SK-N-SH treated with all-trans-retinoic acid at 6 μM for 48 hours (cell line): ENCODE results near the gene TMPRSS5.

ENCODE experiments used
- BACH2 ChIP-seq: fragments of 250-450 bp; sonication (Bioruptor Pico); IDR thresholded peaks from 2 replicates; pipeline ENCODE4 v1.9.0; 2021; ENCODE audit warnings: mild to moderate bottlenecking, borderline replicate concordance
- CSDC2 ChIP-seq: fragments of 250-450 bp; sonication (Bioruptor Pico); IDR thresholded peaks from 2 replicates; pipeline ENCODE4 v1.5.0; 2020; ENCODE audit warnings: mild to moderate bottlenecking, moderate library complexity
- GLIS3 ChIP-seq: fragments of 250-450 bp; sonication (Bioruptor Pico); IDR thresholded peaks from 2 replicates; pipeline ENCODE4 v1.5.0; 2020; ENCODE audit warnings: mild to moderate bottlenecking, moderate library complexity
- OSR1 ChIP-seq: fragments of 250-450 bp; sonication (Bioruptor Pico); IDR thresholded peaks from 2 replicates; pipeline ENCODE4 v1.8.0; 2022; ENCODE audit warnings: moderate library complexity, mild to moderate bottlenecking, inconsistent platforms
- POU6F1 ChIP-seq: fragments of 250-450 bp; sonication (Bioruptor Pico); IDR thresholded peaks from 2 replicates; pipeline ENCODE4 v1.8.0; 2021; ENCODE audit warnings: low read depth, mild to moderate bottlenecking, moderate library complexity, borderline replicate concordance
- PPARA ChIP-seq: fragments of 250-450 bp; sonication (Bioruptor Pico); IDR thresholded peaks from 2 replicates; pipeline ENCODE4 v1.5.0; 2020; ENCODE audit warnings: mild to moderate bottlenecking, borderline replicate concordance
- RARB ChIP-seq: fragments of 250-450 bp; sonication (Bioruptor Pico); IDR thresholded peaks from 2 replicates; pipeline ENCODE4 v1.8.0; 2021; ENCODE audit warnings: mild to moderate bottlenecking, moderate library complexity
- TCF4 ChIP-seq: fragments of 250-450 bp; sonication (Bioruptor Pico); IDR thresholded peaks from 2 replicates; pipeline ENCODE4 v1.8.0; 2021; ENCODE audit warnings: mild to moderate bottlenecking, moderate library complexity, borderline replicate concordance
- TOX ChIP-seq: fragments of 250-450 bp; sonication (Bioruptor Pico); IDR thresholded peaks from 2 replicates; pipeline ENCODE4 v1.8.0; 2021; ENCODE audit warnings: mild to moderate bottlenecking, moderate library complexity, borderline replicate concordance
- ZC3H10 ChIP-seq: fragments of 250-450 bp; sonication (Bioruptor Pico); IDR thresholded peaks from 2 replicates; pipeline ENCODE4 v1.5.1; 2021; ENCODE audit warnings: mild to moderate bottlenecking, moderate library complexity
- ZFP3 ChIP-seq: fragments of 250-450 bp; sonication (Bioruptor Pico); IDR thresholded peaks from 2 replicates; pipeline ENCODE4 v1.5.0; 2020; ENCODE audit warnings: mild to moderate bottlenecking, moderate library complexity
- ZNF70 ChIP-seq: fragments of 450-650 bp; formaldehyde crosslinking; IDR thresholded peaks from 2 replicates; pipeline ENCODE4 v1.5.0; 2020; ENCODE audit warnings: mild to moderate bottlenecking, moderate library complexity
- TF ChIP-seq, protein P1 (sequence below): fragments of 250-450 bp; sonication (Bioruptor Pico); IDR thresholded peaks from 2 replicates; pipeline ENCODE4 v1.8.0; 2020; ENCODE audit warnings: mild to moderate bottlenecking, moderate library complexity, borderline replicate concordance

DNA sequence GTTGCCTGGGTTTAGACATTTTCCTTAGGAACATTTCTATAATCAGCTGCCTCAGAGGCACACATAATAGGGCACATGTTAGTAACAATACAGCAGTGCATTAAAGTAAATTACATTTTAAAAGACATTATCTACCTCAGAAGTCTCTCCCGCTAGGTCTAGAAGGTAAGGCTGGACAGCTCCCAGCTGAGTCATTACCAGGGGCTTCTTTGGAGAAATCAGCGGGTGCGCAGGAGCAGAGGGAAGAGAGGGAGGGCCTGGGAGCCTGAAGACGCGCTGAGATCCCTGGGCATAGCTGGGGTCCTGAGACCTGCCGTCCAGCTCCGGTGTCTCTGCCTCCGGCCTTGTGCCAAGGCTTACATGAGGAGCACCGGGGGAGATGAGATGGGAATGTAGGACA, 67.7 kb downstream of the TMPRSS5 start:
- no peak for TF ChIP-seq TCF4
- no peak for TF ChIP-seq RARB
- TF ChIP-seq TOX: no peak
- TF ChIP-seq, protein P1, sequence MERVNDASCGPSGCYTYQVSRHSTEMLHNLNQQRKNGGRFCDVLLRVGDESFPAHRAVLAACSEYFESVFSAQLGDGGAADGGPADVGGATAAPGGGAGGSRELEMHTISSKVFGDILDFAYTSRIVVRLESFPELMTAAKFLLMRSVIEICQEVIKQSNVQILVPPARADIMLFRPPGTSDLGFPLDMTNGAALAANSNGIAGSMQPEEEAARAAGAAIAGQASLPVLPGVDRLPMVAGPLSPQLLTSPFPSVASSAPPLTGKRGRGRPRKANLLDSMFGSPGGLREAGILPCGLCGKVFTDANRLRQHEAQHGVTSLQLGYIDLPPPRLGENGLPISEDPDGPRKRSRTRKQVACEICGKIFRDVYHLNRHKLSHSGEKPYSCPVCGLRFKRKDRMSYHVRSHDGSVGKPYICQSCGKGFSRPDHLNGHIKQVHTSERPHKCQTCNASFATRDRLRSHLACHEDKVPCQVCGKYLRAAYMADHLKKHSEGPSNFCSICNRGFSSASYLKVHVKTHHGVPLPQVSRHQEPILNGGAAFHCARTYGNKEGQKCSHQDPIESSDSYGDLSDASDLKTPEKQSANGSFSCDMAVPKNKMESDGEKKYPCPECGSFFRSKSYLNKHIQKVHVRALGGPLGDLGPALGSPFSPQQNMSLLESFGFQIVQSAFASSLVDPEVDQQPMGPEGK (CRISPR knock-in tag): no peak
- TF ChIP-seq ZFP3 (CRISPR knock-in tag): no peak
- TF ChIP-seq OSR1 (CRISPR knock-in tag): no peak
- no peak for TF ChIP-seq POU6F1 (CRISPR knock-in tag)
- TF ChIP-seq GLIS3 (CRISPR knock-in tag): no peak
- TF ChIP-seq ZNF70 (CRISPR knock-in tag): no peak
- TF ChIP-seq PPARA: no peak
- TF ChIP-seq BACH2 (CRISPR knock-in tag): no peak
- TF ChIP-seq CSDC2 (CRISPR knock-in tag): no peak
- no peak for TF ChIP-seq ZC3H10 (CRISPR knock-in tag)
